ENCODE results near the gene PAK2. TPM values are rescaled to one million over a fixed set of nuclear protein-coding genes. Genes with fewer than 3 reads are reported as not detected.
A peak's percentile ranks its signal among the peaks of the same experiment; 100 is the strongest.
"Not testable (repeated sequence)": the region's sequence is repeated elsewhere in the genome, so short reads cannot be mapped to it uniquely, and the experiment has no call there.

Gene PAK2
- total RNA-seq, 1 experiment from 2014 or later, result 51.3 TPM

- peak overlapping the region; percentile 87 for H3K4me3 ChIP-seq
- no peaks in the 10 kb centered on the region for H3K9me3 ChIP-seq (replicated peaks)
- H3K36me3 ChIP-seq, result 0 out of 2 replicates have a peak, but pooled peaks cover 5% of the 10 kb centered on the region
- DNase-seq, result peak; percentile 57 to 62
- no peaks in the 10 kb centered on the region for H3K4me1 ChIP-seq
- no peaks in the 10 kb centered on the region for H3K27me3 ChIP-seq
- peak overlapping the region; percentile 42 for H3K27ac ChIP-seq
Measured at GRCh38 chr3:196712514-196713413, 26.9 kb upstream of the PAK2 start.

- DNase-seq; H3K27me3 ChIP-seq; H3K27ac ChIP-seq; H3K9me3 ChIP-seq (replicated peaks); H3K36me3 ChIP-seq; H3K4me1 ChIP-seq; H3K4me3 ChIP-seq: not testable (repeated sequence)
Measured at GRCh38 chr3:196717162-196717561, 22.5 kb upstream of the PAK2 start.

GRCh38 chr3:196721097-196721496 lies 18.6 kb upstream of the PAK2 start:
- Histone ChIP-seq H3K36me3 (peaks cover 15% of the 10 kb centered on the region), H3K4me1 (no peaks in the 10 kb centered on the region), H3K4me3 (no peak overlapping the region)

GRCh38 chr3:196726788-196727675 lies 12.6 kb upstream of the PAK2 start:
- Histone ChIP-seq H3K4me3 (no peak overlapping the region), H3K9me3 (replicated peaks) (no peaks in the 10 kb centered on the region), H3K4me1 (no peaks in the 10 kb centered on the region), H3K27me3 (no peaks in the 10 kb centered on the region), H3K27ac (no peak overlapping the region), H3K36me3 (peaks cover 9% of the 10 kb centered on the region)
- DNase-seq, result no peak

More at GRCh38 chr3:196721097-196721496, 18.6 kb upstream of the PAK2 start:
- no peak for DNase-seq
- Histone ChIP-seq H3K9me3 (replicated peaks) (peaks cover 6% of the 10 kb centered on the region), H3K27me3 (no peaks in the 10 kb centered on the region), H3K27ac (no peak overlapping the region)

- peaks cover 3% of the 10 kb centered on the region for H3K36me3 ChIP-seq
- H3K4me1 ChIP-seq, result no peaks in the 10 kb centered on the region
- H3K9me3 ChIP-seq (replicated peaks), result no peaks in the 10 kb centered on the region
- no peak overlapping the region for H3K27ac ChIP-seq
- no peak overlapping the region for H3K4me3 ChIP-seq
- DNase-seq, result no peak
- H3K27me3 ChIP-seq, result no peaks in the 10 kb centered on the region
Measured at GRCh38 chr3:196735751-196736150, 3.9 kb upstream of the PAK2 start.

- Histone ChIP-seq H3K4me1 (peaks cover 5% of the 10 kb centered on the region; the same call in 1 of the 2 replicates), H3K9me3 (replicated peaks) (no peaks in the 10 kb centered on the region), H3K27me3 (no peaks in the 10 kb centered on the region), H3K4me3 (no peak overlapping the region), H3K27ac (no peak overlapping the region), H3K36me3 (peaks cover 3% of the 10 kb centered on the region; the same call in 1 of the 2 replicates)
- DNase-seq, result no peak
Measured at GRCh38 chr3:196736670-196737374, 2.8 kb upstream of the PAK2 start.

- Histone ChIP-seq H3K9me3 (replicated peaks) (no peaks in the 10 kb centered on the region), H3K4me1 (peaks cover 5% of the 10 kb centered on the region; the same call in 1 of the 2 replicates), H3K27ac (no peak overlapping the region), H3K27me3 (no peaks in the 10 kb centered on the region), H3K4me3 (no peak overlapping the region), H3K36me3 (peaks cover 3% of the 10 kb centered on the region; the same call in 1 of the 2 replicates)
- DNase-seq, result no peak
Measured at GRCh38 chr3:196737655-196738054, 2.0 kb upstream of the PAK2 start.

- no peaks in the 10 kb centered on the region for H3K9me3 ChIP-seq (replicated peaks)
- H3K4me1 ChIP-seq, result peaks cover 5% of the 10 kb centered on the region; the same call in 1 of the 2 replicates
- DNase-seq, result peak in 1 of 2 experiments; percentile 64
- H3K27me3 ChIP-seq, result no peaks in the 10 kb centered on the region
- peak overlapping the region; percentile 72 for H3K27ac ChIP-seq
- peak overlapping the region; percentile 89 for H3K4me3 ChIP-seq
- no peaks in the 10 kb centered on the region; the same call in 1 of the 2 replicates for H3K36me3 ChIP-seq
Measured at GRCh38 chr3:196740481-196741248, 1.0 kb downstream of the PAK2 start.

- H3K9me3 ChIP-seq (replicated peaks), result no peaks in the 10 kb centered on the region
- H3K27ac ChIP-seq, result peak overlapping the region; percentile 72
- no peak for DNase-seq
- H3K27me3 ChIP-seq, result no peaks in the 10 kb centered on the region
- peaks cover 5% of the 10 kb centered on the region; the same call in 1 of the 2 replicates for H3K4me1 ChIP-seq
- H3K36me3 ChIP-seq, result no peaks in the 10 kb centered on the region; the same call in 1 of the 2 replicates
- H3K4me3 ChIP-seq, result peak overlapping the region; percentile 89
Measured at GRCh38 chr3:196741249-196741889, 1.7 kb downstream of the PAK2 start.

- H3K27me3 ChIP-seq; H3K4me1 ChIP-seq; H3K36me3 ChIP-seq; H3K4me3 ChIP-seq; DNase-seq; H3K27ac ChIP-seq; H3K9me3 ChIP-seq (replicated peaks): not testable (repeated sequence)
Measured at GRCh38 chr3:196743569-196743968, 3.9 kb downstream of the PAK2 start.

GRCh38 chr3:196749125-196749524 lies 9.5 kb downstream of the PAK2 start:
- no peak overlapping the region for H3K4me3 ChIP-seq
- no peaks in the 10 kb centered on the region for H3K4me1 ChIP-seq
- H3K36me3 ChIP-seq, result peaks cover 23% of the 10 kb centered on the region
- no peaks in the 10 kb centered on the region for H3K27me3 ChIP-seq
- DNase-seq, result no peak
- no peak overlapping the region for H3K27ac ChIP-seq
- 0 out of 2 replicates have a peak, but pooled peaks cover 2% of the 10 kb centered on the region for H3K9me3 ChIP-seq (replicated peaks)

GRCh38 chr3:196753201-196753600 lies 13.5 kb downstream of the PAK2 start:
- Histone ChIP-seq H3K4me1 (no peaks in the 10 kb centered on the region), H3K27ac (no peak overlapping the region), H3K4me3 (no peak overlapping the region), H3K9me3 (replicated peaks) (0 out of 2 replicates have a peak, but pooled peaks cover 9% of the 10 kb centered on the region), H3K27me3 (no peaks in the 10 kb centered on the region), H3K36me3 (peaks cover 27% of the 10 kb centered on the region)
- no peak for DNase-seq

Measured in SJCRH30 (cell line).